Measurements from ENCODE around the gene TNP2.

Gene TNP2

GRCh38 chr16:11245988-11246387 lies 23.1 kb downstream of the TNP2 start:
- no peak overlapping the region for H3K4me3 ChIP-seq (ENCODE audit: low read depth, low read length)
- TF ChIP-seq CTCF (IDR thresholded peaks at IDR 0.05; ENCODE audit: low read depth, low read length) = no peak
- DNase-seq (ENCODE audit: low read depth, low spot score) = no peak
- in situ Hi-C loops (cut with HindIII; ENCODE audit: low sequenced_read_pairs) = no loop called here

- no peak for DNase-seq (ENCODE audit: low read depth, low spot score)
- in situ Hi-C loops (cut with HindIII; ENCODE audit: low sequenced_read_pairs) = no loop called here
- TF ChIP-seq CTCF (IDR thresholded peaks at IDR 0.05; ENCODE audit: low read depth, low read length) = no peak
- H3K4me3 ChIP-seq (ENCODE audit: low read depth, low read length) = no peak overlapping the region
These were observed 23.8 kb downstream of the TNP2 start for GRCh38 chr16:11245222-11245737.

GRCh38 chr16:11242658-11243057 lies 26.5 kb downstream of the TNP2 start:
- in situ Hi-C loops (cut with HindIII; ENCODE audit: low sequenced_read_pairs) = no loop called here
- no peak overlapping the region for H3K4me3 ChIP-seq (ENCODE audit: low read depth, low read length)
- no peak for TF ChIP-seq CTCF (IDR thresholded peaks at IDR 0.05; ENCODE audit: low read depth, low read length)
- DNase-seq (ENCODE audit: low read depth, low spot score) = no peak

- in situ Hi-C loops (cut with HindIII; ENCODE audit: low sequenced_read_pairs) = no loop called here
- TF ChIP-seq CTCF (IDR thresholded peaks at IDR 0.05; ENCODE audit: low read depth, low read length) = no peak
- no peak for DNase-seq (ENCODE audit: low read depth, low spot score)
- H3K4me3 ChIP-seq (ENCODE audit: low read depth, low read length) = no peak overlapping the region
These were observed 27.5 kb downstream of the TNP2 start for GRCh38 chr16:11241480-11242204.

- in situ Hi-C loops (cut with HindIII; ENCODE audit: low sequenced_read_pairs) = no loop called here
- no peak for DNase-seq (ENCODE audit: low read depth, low spot score)
- no peak for TF ChIP-seq CTCF (IDR thresholded peaks at IDR 0.05; ENCODE audit: low read depth, low read length)
- no peak overlapping the region for H3K4me3 ChIP-seq (ENCODE audit: low read depth, low read length)
These were observed 28.3 kb downstream of the TNP2 start for GRCh38 chr16:11240636-11241473.

- in situ Hi-C loops (cut with HindIII; ENCODE audit: low sequenced_read_pairs) = no loop called here
- no peak for TF ChIP-seq CTCF (IDR thresholded peaks at IDR 0.05; ENCODE audit: low read depth, low read length)
These were observed 29.2 kb downstream of the TNP2 start for GRCh38 chr16:11239644-11240632.

More at GRCh38 chr16:11239644-11240632, 29.2 kb downstream of the TNP2 start:
- no peak overlapping the region for H3K4me3 ChIP-seq (ENCODE audit: low read depth, low read length)
- DNase-seq (ENCODE audit: low read depth, low spot score) = no peak

Measured in astrocyte of the spinal cord (primary cell).